Cardiac fibroblast (primary cell): ENCODE results near the gene SNX33.
A peak's percentile ranks its signal among the peaks of the same experiment; 100 is the strongest.

ENCODE experiments used
- DNase-seq, 2 donors: peaks; one replicate each; pipeline versions ENCODE4 v3.0.0 to v3.0.0-alpha.2; 2010; ENCODE audit warnings: low read depth in 2 of 2
- H3K4me3 ChIP-seq, 2 donors: replicated peaks in 1 of 2; 1 replicate in 1 of 2; 2 replicates in 1 of 2; pipeline ENCODE4 v1.5.1; 2011; ENCODE audit warnings: low read depth in 2 of 2, low read length in 2 of 2, mild to moderate bottlenecking in 2 of 2, moderate library complexity in 1 of 2
- TF ChIP-seq, protein P1 (sequence below): IDR thresholded peaks from one replicate; pipeline ENCODE4 v1.5.1; 2011; ENCODE audit warnings: low read depth, mild to moderate bottlenecking, low read length, inconsistent platforms

SNX33 gene

DNA sequence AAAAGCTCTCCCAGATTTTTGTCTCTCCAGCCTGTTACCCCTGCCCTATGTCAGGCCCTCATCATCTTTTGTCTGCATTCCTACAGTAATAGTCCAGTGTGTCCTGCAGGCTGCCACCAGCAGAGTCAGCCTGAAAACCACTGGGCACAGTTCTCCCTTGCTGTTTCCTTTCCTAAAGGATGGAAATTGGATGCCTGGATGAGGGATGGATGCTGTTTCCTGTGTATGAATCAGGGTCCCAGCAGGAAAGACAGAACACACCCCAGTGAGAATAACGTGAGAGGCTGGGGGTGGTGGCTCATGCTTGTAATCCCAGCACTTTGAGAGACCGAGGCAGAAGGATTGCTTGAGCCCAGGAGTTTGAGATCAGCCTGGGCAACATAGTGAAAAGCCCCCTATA, 3.3 kb upstream of the SNX33 start:
- H3K4me3 ChIP-seq: no peak overlapping the region
- TF ChIP-seq, protein P1, sequence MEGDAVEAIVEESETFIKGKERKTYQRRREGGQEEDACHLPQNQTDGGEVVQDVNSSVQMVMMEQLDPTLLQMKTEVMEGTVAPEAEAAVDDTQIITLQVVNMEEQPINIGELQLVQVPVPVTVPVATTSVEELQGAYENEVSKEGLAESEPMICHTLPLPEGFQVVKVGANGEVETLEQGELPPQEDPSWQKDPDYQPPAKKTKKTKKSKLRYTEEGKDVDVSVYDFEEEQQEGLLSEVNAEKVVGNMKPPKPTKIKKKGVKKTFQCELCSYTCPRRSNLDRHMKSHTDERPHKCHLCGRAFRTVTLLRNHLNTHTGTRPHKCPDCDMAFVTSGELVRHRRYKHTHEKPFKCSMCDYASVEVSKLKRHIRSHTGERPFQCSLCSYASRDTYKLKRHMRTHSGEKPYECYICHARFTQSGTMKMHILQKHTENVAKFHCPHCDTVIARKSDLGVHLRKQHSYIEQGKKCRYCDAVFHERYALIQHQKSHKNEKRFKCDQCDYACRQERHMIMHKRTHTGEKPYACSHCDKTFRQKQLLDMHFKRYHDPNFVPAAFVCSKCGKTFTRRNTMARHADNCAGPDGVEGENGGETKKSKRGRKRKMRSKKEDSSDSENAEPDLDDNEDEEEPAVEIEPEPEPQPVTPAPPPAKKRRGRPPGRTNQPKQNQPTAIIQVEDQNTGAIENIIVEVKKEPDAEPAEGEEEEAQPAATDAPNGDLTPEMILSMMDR: no peak
- no peak for DNase-seq

DNA sequence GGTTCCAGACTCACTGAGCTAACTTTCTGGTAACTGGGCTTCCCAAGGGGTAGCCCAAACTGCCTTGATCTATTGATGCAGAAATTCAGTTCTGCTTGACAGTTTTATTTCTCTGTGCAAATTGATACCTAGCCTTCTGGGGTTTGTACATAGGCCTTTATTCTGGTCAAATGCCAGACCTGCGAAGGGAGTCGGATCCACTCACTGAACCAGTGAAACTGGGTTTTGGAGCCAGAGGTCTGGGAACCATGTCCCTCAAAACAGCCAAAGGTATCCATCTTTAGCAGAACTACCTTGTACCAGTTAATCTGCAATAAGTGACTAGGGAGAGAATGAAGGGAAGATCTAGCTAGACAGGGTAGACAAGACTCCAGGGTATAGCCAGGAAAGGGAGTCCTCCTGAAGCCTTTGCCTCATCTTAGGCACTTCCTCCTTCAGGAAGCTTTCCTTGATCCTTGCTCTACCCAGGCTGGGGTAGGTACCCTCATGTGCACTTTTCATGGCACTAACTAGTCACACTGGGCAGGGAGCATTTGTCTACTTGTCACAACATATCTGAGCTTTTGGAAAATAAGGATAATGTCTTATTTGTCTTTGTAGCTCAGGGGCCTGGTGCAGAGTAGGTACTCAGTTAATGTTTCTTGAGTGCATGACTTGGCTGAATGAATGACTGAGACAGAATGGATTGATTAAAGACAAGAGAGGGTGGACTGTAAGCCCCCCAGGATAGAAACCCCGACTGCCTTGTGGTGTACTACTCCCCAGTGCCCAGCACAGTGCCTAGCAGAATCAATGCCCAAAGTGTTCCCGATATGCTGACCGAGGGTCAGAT, 1.4 kb upstream of the SNX33 start:
- peak overlapping the region; percentile 80 to 83 for H3K4me3 ChIP-seq
- TF ChIP-seq, protein P1: no peak
- DNase-seq: no peak

DNA sequence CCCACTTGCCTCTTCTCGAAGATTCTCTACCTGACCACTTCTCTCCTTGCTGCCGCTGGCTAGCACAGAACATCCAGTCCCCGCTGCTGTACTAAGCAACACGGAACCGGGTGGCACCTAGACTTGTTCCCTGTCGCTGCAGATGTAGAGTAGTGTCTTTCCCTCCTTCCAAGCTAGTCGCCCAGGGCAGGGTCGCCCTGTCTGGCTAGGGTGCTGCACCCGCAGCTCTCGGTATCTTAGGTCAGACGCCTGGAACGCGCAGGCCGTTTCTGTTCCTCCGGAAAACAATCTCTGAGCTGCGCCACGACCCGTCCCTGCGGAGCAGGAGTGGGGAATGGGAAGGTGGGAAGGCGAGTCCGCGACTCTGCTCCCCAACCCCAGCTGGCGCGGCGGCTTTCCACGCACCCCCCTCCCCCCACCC, 758 bp upstream of the SNX33 start:
- no peak for DNase-seq
- TF ChIP-seq, protein P1: no peak
- H3K4me3 ChIP-seq: peak overlapping the region; percentile 80 to 83

DNA sequence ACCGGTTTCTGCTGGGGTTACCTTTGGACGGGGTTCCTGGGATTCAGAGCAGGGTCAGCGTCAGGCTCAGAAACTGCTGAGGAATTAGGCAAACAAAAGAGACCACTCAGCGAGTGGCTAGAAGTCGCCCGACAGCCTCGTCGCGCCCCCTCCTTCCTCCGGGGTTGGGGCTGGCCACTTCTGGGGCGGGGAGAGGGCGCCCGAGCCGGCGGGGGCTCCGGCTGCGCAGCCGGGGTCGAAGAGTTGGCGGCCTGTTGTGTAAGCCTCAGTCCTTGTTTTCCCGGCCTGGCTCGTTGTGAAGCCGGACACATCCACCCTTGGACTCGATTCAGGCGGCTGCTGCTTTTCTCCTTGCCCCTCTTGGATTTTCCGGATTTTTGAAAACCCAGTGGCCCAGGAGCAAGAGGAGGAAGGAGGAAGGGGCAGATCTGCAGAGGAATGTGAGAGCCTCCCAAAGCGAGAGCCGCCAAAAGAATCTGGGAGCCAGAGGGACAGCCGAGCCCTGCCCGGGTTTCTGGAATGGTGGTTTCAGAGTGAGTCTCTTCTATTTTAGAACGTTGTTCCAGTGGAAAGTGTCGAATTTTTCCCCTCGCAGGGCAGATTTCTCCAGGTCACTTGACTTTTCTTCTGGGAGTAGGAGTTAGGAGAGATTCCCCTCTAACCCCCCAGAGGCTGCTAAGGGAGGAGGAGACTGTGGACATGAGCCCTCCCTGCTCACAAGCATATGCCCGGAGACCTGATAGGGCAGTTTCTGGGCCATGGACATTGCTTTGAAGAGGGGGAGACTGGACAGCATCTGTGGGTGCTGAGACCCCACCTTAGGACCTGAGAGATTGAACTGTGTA, 666 bp downstream of the SNX33 start:
- DNase-seq: peak; percentile 45 to 63

DNA sequence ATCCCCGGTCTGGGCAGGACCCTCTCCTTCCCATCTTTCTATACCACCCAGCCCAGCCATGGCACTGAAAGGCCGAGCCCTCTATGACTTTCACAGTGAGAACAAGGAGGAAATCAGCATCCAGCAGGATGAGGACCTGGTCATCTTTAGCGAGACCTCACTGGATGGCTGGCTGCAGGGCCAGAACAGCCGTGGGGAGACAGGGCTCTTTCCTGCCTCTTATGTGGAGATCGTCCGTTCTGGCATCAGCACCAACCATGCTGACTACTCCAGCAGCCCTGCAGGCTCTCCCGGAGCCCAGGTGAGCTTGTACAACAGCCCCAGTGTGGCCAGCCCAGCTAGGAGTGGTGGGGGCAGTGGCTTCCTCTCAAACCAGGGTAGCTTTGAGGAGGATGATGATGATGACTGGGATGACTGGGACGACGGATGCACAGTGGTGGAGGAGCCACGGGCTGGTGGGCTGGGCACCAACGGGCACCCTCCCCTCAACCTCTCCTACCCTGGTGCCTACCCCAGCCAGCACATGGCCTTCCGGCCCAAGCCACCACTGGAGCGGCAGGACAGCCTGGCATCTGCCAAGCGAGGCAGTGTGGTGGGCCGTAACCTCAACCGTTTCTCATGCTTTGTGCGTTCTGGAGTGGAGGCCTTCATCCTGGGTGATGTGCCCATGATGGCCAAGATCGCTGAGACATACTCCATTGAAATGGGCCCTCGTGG, 1.5 kb downstream of the SNX33 start:
- TF ChIP-seq, protein P1: no peak
- peak overlapping the region; percentile 80 to 83 for H3K4me3 ChIP-seq
- no peak for DNase-seq

More for the DNA sequence above, 666 bp downstream of the SNX33 start:
- peak overlapping the region; percentile 80 to 83 for H3K4me3 ChIP-seq
- TF ChIP-seq, protein P1: no peak

DNA sequence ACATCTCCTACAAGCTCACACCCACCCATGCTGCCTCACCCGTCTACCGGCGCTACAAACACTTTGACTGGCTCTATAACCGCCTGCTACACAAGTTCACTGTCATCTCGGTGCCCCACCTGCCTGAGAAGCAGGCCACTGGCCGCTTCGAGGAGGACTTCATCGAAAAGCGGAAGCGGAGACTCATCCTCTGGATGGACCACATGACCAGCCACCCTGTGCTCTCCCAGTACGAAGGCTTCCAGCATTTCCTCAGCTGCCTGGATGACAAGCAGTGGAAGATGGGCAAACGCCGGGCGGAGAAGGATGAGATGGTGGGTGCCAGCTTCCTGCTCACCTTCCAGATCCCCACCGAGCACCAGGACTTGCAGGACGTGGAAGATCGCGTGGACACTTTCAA, 2.1 kb downstream of the SNX33 start:
- no peak for DNase-seq
- TF ChIP-seq, protein P1: no peak
- H3K4me3 ChIP-seq: peak overlapping the region; percentile 36 to 83
